T follicular helper cell (primary cell): ENCODE results near the gene GPR137B.
A peak's percentile ranks its signal among the peaks of the same experiment; 100 is the strongest.

ENCODE experiments used
- DNase-seq: peaks from one replicate; pipeline ENCODE4 v3.0.0-alpha.2; 2020; ENCODE audit warnings: low read depth
- total RNA-seq, 2 experiments: gene quantifications; one replicate each; lab custom pipeline; 2026; lab: John Stamatoyannopoulos, UW

The GPR137B gene
- 9.9 to 18.4 reads per million in 2 experiments for total RNA-seq

GRCh38 chr1:236142253-236143103 lies at the start of gene GPR137B:
Gene GPR137B (plus strand): TSS chr1:236142539. CDS start chr1:236142623, 84 bp downstream.
- no peak for DNase-seq

- DNase-seq: no peak
Observed at GRCh38 chr1:236092899-236093298, 49.4 kb upstream of the GPR137B start.

GRCh38 chr1:236095705-236096520 lies 46.4 kb upstream of the GPR137B start:
- no peak for DNase-seq

GRCh38 chr1:236096660-236097482 lies 45.5 kb upstream of the GPR137B start:
- DNase-seq: peak; percentile 71

GRCh38 chr1:236098267-236098666 lies 44.1 kb upstream of the GPR137B start:
- DNase-seq: no peak

- no peak for DNase-seq
Observed at GRCh38 chr1:236099355-236099974, 42.9 kb upstream of the GPR137B start.

DNA sequence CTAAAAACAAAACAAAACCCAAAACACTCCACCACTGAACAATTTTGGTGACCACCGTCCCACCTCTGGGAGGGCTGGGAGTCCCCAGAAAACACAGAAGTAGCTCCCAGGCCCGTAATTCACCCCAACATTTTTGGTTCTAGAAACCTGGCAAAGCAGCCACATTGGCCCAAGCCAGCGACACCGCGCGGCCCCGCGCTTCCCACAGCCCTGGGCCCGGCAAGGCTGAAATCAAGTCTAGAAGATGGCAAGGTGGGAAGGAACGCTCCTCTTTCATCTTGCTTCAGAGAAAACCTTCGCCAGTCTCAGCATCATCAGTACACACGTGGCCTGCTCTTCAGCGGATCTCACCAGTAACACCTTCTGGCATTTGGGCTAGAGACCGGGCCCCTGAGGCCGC lies 41.5 kb upstream of the GPR137B start:
- DNase-seq: no peak

GRCh38 chr1:236101233-236102200 lies 40.8 kb upstream of the GPR137B start:
- DNase-seq: no peak

- no peak for DNase-seq
Observed at GRCh38 chr1:236102611-236103010, 39.7 kb upstream of the GPR137B start.

- DNase-seq: no peak
Observed at GRCh38 chr1:236103059-236103458, 39.3 kb upstream of the GPR137B start.

DNA sequence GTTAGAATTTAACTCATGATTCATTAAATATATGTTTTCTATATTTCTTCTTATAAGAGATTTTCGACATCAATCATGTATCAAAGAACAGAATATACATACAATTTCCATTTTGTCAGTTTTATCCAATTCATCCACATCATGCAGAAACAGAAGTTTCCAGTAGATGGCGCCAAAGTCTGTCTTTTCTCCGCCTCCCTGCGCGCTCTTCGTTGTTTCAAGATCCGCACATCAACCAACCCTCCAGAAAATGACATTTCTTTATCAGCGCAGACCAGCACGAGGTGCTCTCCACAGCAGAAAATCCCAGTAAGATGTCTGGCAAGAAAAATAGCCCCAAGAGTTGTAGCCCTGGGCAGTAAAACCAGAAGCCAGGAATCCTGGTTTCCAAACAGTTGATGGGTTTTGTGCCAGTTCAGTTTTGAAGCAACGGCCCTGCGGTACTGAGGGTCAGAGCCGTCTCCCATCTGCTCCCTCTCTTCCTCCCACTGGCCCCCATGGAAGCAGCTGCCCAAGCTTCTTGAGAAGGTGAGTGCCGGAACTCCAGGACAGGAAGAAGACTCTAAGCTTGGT lies 38.6 kb upstream of the GPR137B start:
- DNase-seq: peak; percentile 33

DNA sequence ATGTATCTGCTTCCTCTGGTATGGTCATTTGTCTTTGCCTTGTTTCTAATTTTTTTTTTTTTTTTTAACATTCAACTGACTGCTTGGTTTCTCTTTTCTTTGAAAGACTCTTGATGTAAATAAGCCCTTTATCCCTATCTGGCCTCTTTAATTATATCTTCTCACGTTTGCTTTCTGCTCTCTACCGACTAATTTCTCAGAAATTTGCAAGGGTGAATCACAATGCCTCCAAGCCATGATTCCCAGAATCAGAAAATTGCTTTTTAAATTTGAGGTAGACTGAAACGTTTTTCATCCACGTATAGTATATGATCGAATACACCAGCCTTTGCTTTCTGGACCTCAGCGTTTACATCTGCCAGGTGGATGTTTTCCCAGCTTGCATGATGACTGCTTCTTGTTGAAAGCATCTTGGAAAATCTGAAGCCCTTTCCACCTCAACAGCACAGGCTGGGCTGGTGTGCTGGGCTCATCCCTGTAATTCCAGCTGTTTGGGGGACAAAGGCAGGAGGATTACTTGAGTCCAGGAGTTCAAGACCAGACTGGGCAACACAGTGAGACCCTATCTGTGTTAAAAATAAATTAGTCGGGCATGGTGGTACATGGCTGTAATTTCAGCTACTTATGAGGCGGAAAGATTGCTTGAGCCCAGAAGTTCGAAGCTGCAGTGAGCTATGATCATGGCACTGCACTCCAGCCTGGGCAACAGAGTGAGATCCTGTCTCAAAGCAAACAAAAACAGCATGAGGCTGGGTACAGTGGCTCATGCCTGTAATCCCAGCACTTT lies 35.0 kb upstream of the GPR137B start:
- no peak for DNase-seq

- no peak for DNase-seq
Observed at GRCh38 chr1:236108027-236108648, 34.2 kb upstream of the GPR137B start.

DNA sequence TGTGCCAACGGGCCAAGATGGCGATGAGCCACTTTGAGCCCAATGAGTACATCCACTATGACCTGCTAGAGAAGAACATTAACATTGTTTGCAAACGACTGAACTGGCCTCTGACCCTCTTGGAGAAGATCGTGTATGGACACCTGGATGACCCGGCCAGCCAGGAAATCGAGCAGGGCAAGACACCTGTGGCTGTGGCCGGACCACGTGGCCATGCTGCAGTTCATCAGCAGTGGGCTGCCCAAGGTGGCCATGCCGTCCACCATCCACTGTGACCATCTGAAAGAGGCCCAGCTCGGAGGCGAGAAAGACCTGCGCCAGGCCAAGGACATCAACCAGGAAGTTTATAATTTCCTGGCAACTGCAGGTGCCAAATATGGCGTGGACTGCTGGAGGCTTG lies 32.2 kb upstream of the GPR137B start:
- DNase-seq: no peak

DNA sequence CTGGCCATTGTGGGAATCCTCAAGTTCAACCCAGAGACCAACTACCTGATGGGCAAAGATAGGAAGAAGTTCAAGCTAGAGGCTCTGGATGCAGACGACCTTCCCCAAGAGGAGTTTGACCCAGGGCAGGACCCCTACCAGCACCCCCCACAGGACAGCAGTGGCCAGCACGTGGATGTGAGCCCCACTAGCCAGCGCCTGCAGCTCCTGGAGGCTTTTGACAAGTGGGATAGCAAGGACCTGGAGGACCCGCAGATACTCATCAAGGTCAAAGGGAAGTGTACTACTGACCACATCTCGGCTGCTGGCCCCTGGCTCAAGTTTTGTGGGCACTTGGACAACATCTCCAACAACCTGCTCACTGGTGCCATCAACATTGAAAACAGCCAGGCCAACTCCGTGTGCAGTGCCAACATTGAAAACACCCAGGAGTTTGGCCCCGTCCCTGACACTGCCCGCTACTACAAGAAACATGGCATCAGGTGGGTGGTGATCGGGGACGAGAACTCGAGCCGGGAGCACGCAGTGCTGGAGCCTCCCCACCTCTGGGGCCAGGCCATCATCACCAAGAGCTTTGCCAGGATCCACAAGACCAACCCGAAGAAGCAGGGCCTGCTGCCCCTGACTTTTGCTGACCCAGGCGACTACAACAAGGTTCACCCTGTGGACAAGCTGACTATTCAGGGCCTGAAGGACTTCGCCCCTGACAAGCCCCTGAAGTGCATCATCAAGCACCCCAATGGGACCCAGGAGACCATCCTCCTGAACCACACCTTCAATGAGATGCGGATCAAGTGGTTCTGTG lies 30.6 kb upstream of the GPR137B start:
- no peak for DNase-seq

DNA sequence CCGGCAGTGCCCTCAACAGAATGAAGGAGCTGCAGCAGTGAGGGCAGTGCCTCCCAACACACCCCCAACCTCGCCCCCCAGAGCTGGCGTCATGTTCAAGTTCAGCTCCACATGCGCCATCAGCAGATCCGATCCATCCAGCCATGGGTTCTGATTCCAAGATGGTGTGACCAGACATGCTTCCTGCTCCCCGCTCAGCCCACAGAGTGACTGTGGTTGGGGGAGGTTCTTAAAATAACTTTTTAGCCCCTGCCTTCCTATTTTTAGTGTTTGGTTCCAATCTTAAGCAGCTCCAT lies 30.1 kb upstream of the GPR137B start:
- no peak for DNase-seq

DNA sequence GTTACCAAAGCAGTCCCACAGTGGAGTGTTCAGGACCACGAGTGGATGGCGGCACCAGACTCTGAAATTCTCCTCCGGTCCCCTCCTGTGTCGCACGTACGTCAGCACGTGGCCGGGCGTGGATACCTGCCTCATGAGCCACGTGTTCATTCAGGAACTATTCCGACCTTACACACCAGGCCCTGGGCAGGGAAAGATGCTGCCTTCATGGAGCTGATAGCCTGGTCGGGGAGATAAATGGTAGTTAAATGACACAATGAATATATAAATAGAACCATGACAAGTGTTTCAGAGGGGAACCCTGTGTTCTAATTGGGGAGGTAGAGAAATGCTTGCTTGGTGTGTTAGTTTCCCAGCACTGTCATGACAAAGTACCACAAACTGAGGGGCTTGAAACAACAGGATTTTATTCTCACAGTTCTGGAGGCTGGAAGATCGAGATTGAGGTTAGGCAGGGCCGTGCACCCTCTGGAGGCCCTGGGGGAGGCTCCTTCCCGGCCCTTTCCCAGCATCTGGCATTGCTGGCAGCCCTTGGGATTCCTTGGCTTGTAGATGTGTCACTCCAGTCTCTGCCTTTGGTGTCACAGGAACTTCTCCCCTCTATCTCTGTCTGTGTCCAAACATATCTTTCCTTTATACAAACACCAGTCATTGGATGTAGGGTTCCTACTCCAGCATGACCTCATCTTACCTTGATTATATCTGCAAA lies 28.9 kb upstream of the GPR137B start:
- no peak for DNase-seq
